NCI-H748 treated with DMSO at 0.1 percent for 48 hours (cell line): ENCODE measurements around the gene CD74.

Experiments used
- DNase-seq: peaks from one replicate; lab custom pipeline; 2025; lab: John Stamatoyannopoulos, UW

CD74 gene

GRCh38 chr5:150397146-150397781, 15.4 kb downstream of the CD74 start:
- DNase-seq = no peak

- no peak for DNase-seq
Observed at GRCh38 chr5:150396267-150396666, 16.4 kb downstream of the CD74 start.

- no peak for DNase-seq
Observed at GRCh38 chr5:150395688-150395975, 17.1 kb downstream of the CD74 start.

- DNase-seq = no peak
Observed at GRCh38 chr5:150394912-150395687, 17.6 kb downstream of the CD74 start.

- DNase-seq = no peak
Observed at GRCh38 chr5:150394131-150394530, 18.6 kb downstream of the CD74 start.

- DNase-seq = no peak
Observed at GRCh38 chr5:150393096-150393645, 19.5 kb downstream of the CD74 start.

- no peak for DNase-seq
Observed at GRCh38 chr5:150392680-150393079, 20.0 kb downstream of the CD74 start.

- DNase-seq = no peak
Observed at GRCh38 chr5:150391986-150392385, 20.7 kb downstream of the CD74 start.

GRCh38 chr5:150391064-150391834, 21.5 kb downstream of the CD74 start:
- DNase-seq = no peak

GRCh38 chr5:150389531-150390266, 23.0 kb downstream of the CD74 start:
- DNase-seq = no peak

GRCh38 chr5:150386024-150386855, 26.5 kb downstream of the CD74 start:
- DNase-seq = no peak

GRCh38 chr5:150384701-150385100, 28.0 kb downstream of the CD74 start:
- no peak for DNase-seq

- no peak for DNase-seq
Observed at GRCh38 chr5:150377964-150378694, 34.6 kb downstream of the CD74 start.

- no peak for DNase-seq
Observed at GRCh38 chr5:150376799-150377771, 35.6 kb downstream of the CD74 start.

GRCh38 chr5:150374651-150375050, 38.1 kb downstream of the CD74 start:
- no peak for DNase-seq

GRCh38 chr5:150372639-150373038, 40.1 kb downstream of the CD74 start:
- DNase-seq = no peak

GRCh38 chr5:150368526-150368925, 44.2 kb downstream of the CD74 start:
- no peak for DNase-seq

- no peak for DNase-seq
Observed at GRCh38 chr5:150364004-150364403, 48.7 kb downstream of the CD74 start.

GRCh38 chr5:150363185-150363584, 49.5 kb downstream of the CD74 start:
- DNase-seq = no peak
